HL-60 (cell line): ENCODE measurements around the gene ASTN2.

Source experiments
- DNase-seq, 2 experiments: peaks; one replicate each; pipeline ENCODE4 v3.0.0-alpha.2; 2010 to 2020; ENCODE audit warnings: low read depth in 1 of 2, low spot score in 1 of 2
- H3K27ac ChIP-seq: fragments of 250-450 bp; sonication (Bioruptor Pico); replicated peaks from 2 replicates; pipeline ENCODE4 v1.5.1; 2020; ENCODE audit warnings: mild to moderate bottlenecking, moderate library complexity
- H3K27me3 ChIP-seq: fragments of 250-450 bp; sonication (Bioruptor Pico); 2 replicates; pipeline ENCODE4 v1.5.1; 2021; ENCODE audit warnings: mild to moderate bottlenecking, moderate library complexity; ENCODE audit not compliant: insufficient read depth, poor library complexity, severe bottlenecking
- H3K4me3 ChIP-seq: replicated peaks from 2 replicates; pipeline ENCODE4 v1.5.1; 2011; ENCODE audit warnings: mild to moderate bottlenecking, control low read depth, low read length; ENCODE audit not compliant: insufficient read depth
- GABPA ChIP-seq: IDR thresholded peaks from 2 replicates; pipeline ENCODE4 v1.6.1; 2012; ENCODE audit warnings: low read depth
- POLR2AphosphoS5 ChIP-seq: IDR thresholded peaks from 2 replicates; pipeline ENCODE4 v1.6.1; 2012; ENCODE audit warnings: low read depth
- SPI1 ChIP-seq: IDR thresholded peaks from 2 replicates; pipeline ENCODE4 v1.6.1; 2012; ENCODE audit warnings: low read depth, mild to moderate bottlenecking, borderline replicate concordance
- TF ChIP-seq, protein P1 (sequence below): IDR thresholded peaks from one replicate; pipeline ENCODE4 v1.5.1; 2011; ENCODE audit warnings: low read length, control low read depth, inconsistent platforms; ENCODE audit not compliant: insufficient read depth
- TF ChIP-seq, protein P2 (sequence below): IDR thresholded peaks from 2 replicates; pipeline ENCODE4 v1.6.1; 2012; ENCODE audit warnings: low read depth; ENCODE audit not compliant: insufficient replicate concordance

The ASTN2 gene

DNA sequence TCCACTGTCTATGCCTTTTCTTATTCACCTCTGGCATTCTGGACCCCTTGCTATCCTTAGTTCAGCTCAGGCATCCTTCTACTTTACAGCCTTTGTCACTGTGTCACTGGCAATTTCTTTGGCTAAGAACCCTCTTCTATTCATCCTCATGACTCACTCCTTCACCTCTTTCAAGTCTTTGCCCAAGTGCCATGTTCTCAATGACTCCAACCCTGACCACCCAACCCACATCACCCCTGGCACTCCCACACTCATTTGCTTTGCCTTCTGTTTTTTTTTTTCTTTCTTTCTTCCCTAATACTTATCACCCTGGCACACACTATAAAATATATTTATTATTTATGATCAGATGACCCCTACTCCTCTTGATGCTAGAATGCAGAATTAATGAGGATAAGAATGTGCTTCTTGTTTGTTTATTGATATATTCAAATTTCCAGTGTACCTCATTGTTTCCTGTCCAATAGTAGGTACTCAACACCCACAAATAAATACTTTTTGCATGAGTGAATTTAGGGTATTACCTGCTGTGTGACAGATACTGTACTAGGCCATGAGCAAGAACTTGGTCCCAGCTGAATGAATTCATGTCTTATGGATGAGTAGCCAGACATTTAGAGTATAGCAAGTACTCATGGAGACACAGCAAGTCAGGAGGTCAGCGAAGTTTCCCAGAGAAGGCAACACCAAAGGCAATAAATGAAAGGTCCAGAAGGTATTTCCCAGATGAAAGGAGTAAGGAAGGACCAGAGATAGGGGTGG, 1025.1 kb downstream of the ASTN2 start:
- Histone ChIP-seq H3K27ac (no peak overlapping the region), H3K27me3 (no peaks in the 10 kb centered on the region), H3K4me3 (no peak overlapping the region)
- TF ChIP-seq SPI1 (no peak), GABPA (no peak), POLR2AphosphoS5 (no peak)
- TF ChIP-seq, protein P1, sequence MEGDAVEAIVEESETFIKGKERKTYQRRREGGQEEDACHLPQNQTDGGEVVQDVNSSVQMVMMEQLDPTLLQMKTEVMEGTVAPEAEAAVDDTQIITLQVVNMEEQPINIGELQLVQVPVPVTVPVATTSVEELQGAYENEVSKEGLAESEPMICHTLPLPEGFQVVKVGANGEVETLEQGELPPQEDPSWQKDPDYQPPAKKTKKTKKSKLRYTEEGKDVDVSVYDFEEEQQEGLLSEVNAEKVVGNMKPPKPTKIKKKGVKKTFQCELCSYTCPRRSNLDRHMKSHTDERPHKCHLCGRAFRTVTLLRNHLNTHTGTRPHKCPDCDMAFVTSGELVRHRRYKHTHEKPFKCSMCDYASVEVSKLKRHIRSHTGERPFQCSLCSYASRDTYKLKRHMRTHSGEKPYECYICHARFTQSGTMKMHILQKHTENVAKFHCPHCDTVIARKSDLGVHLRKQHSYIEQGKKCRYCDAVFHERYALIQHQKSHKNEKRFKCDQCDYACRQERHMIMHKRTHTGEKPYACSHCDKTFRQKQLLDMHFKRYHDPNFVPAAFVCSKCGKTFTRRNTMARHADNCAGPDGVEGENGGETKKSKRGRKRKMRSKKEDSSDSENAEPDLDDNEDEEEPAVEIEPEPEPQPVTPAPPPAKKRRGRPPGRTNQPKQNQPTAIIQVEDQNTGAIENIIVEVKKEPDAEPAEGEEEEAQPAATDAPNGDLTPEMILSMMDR: no peak
- TF ChIP-seq, protein P2, sequence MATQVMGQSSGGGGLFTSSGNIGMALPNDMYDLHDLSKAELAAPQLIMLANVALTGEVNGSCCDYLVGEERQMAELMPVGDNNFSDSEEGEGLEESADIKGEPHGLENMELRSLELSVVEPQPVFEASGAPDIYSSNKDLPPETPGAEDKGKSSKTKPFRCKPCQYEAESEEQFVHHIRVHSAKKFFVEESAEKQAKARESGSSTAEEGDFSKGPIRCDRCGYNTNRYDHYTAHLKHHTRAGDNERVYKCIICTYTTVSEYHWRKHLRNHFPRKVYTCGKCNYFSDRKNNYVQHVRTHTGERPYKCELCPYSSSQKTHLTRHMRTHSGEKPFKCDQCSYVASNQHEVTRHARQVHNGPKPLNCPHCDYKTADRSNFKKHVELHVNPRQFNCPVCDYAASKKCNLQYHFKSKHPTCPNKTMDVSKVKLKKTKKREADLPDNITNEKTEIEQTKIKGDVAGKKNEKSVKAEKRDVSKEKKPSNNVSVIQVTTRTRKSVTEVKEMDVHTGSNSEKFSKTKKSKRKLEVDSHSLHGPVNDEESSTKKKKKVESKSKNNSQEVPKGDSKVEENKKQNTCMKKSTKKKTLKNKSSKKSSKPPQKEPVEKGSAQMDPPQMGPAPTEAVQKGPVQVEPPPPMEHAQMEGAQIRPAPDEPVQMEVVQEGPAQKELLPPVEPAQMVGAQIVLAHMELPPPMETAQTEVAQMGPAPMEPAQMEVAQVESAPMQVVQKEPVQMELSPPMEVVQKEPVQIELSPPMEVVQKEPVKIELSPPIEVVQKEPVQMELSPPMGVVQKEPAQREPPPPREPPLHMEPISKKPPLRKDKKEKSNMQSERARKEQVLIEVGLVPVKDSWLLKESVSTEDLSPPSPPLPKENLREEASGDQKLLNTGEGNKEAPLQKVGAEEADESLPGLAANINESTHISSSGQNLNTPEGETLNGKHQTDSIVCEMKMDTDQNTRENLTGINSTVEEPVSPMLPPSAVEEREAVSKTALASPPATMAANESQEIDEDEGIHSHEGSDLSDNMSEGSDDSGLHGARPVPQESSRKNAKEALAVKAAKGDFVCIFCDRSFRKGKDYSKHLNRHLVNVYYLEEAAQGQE: no peak
- no peak for DNase-seq

DNA sequence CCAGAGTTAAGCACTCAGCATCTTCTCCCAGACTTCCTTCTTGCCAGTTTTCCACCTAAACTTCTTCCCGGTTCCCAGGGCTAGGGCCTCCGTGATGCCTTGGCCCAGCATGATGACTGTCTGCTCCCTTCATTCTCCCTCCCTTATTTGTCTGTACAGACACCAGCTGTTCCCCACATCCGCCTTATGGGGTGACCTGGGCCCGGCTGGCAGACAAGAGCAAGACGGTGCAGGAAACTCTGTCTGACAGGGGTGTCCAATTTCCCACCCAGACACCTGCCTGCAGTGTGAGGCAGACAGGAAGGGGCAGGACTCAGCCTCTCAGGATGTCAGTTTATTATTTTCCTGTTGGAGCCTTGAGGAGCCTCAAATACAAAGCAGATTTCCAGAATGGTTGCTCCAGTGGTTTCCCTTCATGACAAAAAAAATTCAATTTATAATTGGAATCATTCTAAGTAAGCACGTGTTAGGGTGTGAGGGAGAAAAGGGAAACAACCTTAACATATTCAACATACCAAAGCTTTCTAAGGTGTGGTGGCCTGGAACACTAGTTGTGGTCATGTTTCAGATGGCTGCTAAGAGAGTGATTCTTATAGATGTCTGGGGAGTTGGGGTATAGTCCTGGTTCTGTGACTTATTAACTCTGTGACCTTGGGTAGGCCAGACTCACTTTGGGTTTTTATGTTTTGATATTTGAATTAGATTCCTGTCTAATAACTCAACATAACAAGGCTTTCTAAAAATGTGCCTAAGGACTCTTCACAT, 1026.7 kb downstream of the ASTN2 start:
- Histone ChIP-seq H3K4me3 (no peak overlapping the region), H3K27ac (no peak overlapping the region), H3K27me3 (no peaks in the 10 kb centered on the region)
- TF ChIP-seq, protein P1: no peak
- TF ChIP-seq, protein P2: no peak
- TF ChIP-seq SPI1 (no peak), GABPA (no peak), POLR2AphosphoS5 (no peak)
- DNase-seq: no peak

DNA sequence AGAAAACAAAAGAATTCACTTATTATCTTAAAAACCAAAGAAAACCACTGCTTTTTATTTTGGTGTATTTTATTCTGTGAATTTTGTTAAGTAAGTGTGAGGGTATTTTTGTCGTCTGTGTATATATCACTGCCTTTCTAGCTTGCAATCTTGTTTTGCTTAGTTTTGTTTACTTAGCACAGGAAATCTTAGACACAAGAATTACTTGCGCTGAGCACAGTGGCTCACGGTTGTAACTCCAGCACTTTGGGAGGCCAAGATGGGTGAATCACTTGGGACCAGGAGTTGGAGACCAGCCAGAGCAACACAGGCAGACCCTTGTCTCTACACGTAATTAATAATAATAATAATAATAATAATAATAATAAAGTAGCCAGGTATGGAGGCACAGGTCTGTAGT, 1030.9 kb downstream of the ASTN2 start:
- TF ChIP-seq SPI1: no peak
- no peak for DNase-seq
- no peak overlapping the region for H3K4me3 ChIP-seq
- no peak overlapping the region for H3K27ac ChIP-seq
- H3K27me3 ChIP-seq: no peaks in the 10 kb centered on the region

DNA sequence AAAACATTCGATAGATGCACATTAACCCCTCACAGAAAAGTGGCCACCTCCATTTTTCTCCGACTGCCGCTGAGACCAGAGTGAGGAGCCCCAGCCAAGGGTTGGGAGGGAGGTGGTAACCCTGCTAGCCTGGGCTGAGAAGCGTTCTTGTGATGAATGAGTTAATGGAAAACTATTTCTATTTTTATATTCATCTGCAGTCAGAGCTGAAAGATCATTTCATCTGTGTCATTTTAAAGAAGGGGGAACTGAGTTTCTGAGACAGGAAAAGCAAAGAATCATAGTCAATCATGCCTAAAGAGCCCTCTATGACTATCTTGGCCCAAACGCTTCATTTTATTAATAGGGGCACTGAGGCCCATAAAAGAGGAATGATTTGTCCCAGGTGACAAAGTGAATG, 1031.7 kb downstream of the ASTN2 start:
- no peak for DNase-seq
- Histone ChIP-seq H3K4me3 (no peak overlapping the region), H3K27me3 (no peaks in the 10 kb centered on the region)

More for the DNA sequence above, 1031.7 kb downstream of the ASTN2 start:
- no peak overlapping the region for H3K27ac ChIP-seq
- TF ChIP-seq POLR2AphosphoS5 (no peak), SPI1 (no peak), GABPA (no peak)
- TF ChIP-seq, protein P2: no peak
- TF ChIP-seq, protein P1: no peak
